ENCODE results near the gene CMSS1. TPM values are rescaled to one million over a fixed set of nuclear protein-coding genes. Genes with fewer than 3 reads are reported as not detected.

Gene CMSS1
- total and polyA plus RNA-seq, 2 of the 13 experiments (the other 11 are each of a cell fraction or from before 2014, with no cell fraction given): 6.4 to 48.7 TPM

DNA sequence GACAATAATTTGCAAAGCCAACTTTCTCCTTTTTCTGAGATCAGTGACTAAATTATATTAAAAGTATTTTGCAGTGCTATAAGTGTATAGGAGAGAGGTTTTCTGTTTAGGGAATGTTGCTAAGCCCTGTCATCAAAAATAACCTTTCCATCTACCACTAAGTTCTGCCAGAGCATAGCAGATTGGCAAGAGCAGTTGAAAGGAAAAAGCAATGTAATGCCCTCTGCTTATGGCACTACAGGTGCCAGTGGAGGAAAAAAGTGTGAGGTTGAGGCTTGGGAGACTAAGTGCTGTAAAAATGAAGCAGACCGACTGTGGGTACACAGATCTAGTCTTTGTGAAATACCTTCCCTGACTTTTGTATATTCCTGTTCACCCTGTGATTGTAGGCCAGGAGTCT is 285.1 kb downstream of the CMSS1 start (continued):
- TF ChIP-seq, protein P1, sequence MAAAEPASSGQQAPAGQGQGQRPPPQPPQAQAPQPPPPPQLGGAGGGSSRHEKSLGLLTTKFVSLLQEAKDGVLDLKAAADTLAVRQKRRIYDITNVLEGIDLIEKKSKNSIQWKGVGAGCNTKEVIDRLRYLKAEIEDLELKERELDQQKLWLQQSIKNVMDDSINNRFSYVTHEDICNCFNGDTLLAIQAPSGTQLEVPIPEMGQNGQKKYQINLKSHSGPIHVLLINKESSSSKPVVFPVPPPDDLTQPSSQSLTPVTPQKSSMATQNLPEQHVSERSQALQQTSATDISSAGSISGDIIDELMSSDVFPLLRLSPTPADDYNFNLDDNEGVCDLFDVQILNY (CRISPR knock-in tag; conservative IDR thresholded peaks at IDR 0.05): no peak
- TF ChIP-seq, protein P2, sequence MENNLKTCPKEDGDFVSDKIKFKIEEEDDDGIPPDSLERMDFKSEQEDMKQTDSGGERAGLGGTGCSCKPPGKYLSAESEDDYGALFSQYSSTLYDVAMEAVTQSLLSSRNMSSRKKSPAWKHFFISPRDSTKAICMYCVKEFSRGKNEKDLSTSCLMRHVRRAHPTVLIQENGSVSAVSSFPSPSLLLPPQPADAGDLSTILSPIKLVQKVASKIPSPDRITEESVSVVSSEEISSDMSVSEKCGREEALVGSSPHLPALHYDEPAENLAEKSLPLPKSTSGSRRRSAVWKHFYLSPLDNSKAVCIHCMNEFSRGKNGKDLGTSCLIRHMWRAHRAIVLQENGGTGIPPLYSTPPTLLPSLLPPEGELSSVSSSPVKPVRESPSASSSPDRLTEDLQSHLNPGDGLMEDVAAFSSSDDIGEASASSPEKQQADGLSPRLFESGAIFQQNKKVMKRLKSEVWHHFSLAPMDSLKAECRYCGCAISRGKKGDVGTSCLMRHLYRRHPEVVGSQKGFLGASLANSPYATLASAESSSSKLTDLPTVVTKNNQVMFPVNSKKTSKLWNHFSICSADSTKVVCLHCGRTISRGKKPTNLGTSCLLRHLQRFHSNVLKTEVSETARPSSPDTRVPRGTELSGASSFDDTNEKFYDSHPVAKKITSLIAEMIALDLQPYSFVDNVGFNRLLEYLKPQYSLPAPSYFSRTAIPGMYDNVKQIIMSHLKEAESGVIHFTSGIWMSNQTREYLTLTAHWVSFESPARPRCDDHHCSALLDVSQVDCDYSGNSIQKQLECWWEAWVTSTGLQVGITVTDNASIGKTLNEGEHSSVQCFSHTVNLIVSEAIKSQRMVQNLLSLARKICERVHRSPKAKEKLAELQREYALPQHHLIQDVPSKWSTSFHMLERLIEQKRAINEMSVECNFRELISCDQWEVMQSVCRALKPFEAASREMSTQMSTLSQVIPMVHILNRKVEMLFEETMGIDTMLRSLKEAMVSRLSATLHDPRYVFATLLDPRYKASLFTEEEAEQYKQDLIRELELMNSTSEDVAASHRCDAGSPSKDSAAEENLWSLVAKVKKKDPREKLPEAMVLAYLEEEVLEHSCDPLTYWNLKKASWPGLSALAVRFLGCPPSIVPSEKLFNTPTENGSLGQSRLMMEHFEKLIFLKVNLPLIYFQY (CRISPR knock-in tag; IDR thresholded peaks at IDR 0.05; ENCODE audit: borderline replicate concordance): no peak
- TF ChIP-seq CREM (IDR thresholded peaks at IDR 0.05) (no peak), CREM (CRISPR knock-in tag; IDR thresholded peaks at IDR 0.05) (no peak), SSRP1 (CRISPR knock-in tag; IDR thresholded peaks at IDR 0.05) (no peak), MAFF (IDR thresholded peaks at IDR 0.05; ENCODE audit: low read depth, low read length) (no peak)

DNA sequence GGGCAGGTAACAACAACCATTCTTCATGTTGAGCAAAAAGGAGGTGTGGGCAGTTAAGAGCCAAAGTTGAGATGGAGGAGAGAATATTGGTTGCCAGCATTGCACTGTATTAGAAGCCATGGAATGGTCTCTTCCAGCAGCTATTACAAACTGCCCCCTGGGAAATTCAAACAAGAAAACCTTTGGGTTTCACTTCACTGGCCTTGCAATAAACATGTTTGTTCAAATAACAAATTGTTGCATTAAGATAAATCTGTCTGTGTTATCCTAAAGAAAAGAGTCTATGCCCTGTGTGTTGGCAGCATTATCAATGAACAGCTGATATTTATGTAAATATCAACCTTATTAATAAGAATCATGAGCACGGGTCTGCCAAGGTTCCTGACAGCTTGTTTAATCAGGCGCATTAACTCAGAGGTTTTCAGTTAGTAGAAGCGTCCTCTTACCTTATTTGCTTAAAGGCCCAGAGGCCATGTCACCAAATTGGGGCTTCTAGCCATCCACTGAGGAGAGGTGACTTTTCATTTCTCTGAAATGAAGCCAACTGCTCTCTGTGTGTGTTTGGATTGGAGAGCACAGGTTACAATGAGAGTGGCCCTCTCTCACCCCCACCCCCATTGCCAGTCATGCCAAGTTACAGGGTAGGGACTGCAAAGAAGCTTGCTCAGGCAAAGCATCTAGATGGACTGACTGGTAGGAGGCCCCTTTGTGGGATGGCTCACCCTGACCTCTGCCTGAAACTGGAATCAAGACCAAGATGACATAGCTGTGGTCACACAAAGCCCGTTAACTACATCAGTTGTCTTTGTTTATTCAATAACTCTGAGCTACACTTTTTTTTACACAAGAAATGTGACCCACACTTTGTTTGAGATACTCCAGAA is 286.1 kb downstream of the CMSS1 start:
- 81% methylated on average over 4 of the region's 4 CpGs for WGBS (ENCODE audit: low lambda C conversion rate)
- H3K9me3 ChIP-seq (ENCODE audit: low read length): no peaks in the 10 kb centered on the region
- no peaks in the 10 kb centered on the region for H3K36me3 ChIP-seq (replicated peaks in 1 of 2; ENCODE audit: control insufficient read depth in 1 of 2, insufficient read depth in 2 of 2, low read length in 2 of 2)
- H4K20me1 ChIP-seq (ENCODE audit: insufficient read depth, low read length): no peaks in the 10 kb centered on the region
- no peak overlapping the region for H3K27ac ChIP-seq (ENCODE audit: extremely low read length, insufficient read depth, low read length)
- no peak overlapping the region for H3K4me3 ChIP-seq (replicated peaks in 1 of 3; ENCODE audit: insufficient read depth in 1 of 3, low read depth in 2 of 3, low read length in 3 of 3)
- no peaks in the 10 kb centered on the region for H3K27me3 ChIP-seq (ENCODE audit: control insufficient read depth in 1 of 2, insufficient read depth in 2 of 2, low read length in 2 of 2)
- H2AFZ ChIP-seq (ENCODE audit: low read length): no peak overlapping the region
- BruUV-seq (replicated peaks): no TSS peak
- ChIA-PET CTCF (ENCODE audit: low intra/inter-chr PET ratio, low total read pairs) (no interaction called here), POLR2A (interaction anchor here (1.3 kb wide), 1 partner anchor 27 kb away, joined by 8 read pairs; no protein-coding TSS in a partner anchor)
- FAIRE-seq (no peak), DNase-seq (ENCODE audit: low spot score) (peak; percentile 20), ATAC-seq (no peak; the same call in 1 of the 3 replicates)
- intact Hi-C loops (cut with micrococcal nuclease; ENCODE audit: unreplicated experiment) (no loop called here), in situ Hi-C loops (cut with HindIII; ENCODE audit: extremely low pct_ligation_motif_present, low pct_unique_long_range_greater_than_20kb) (no loop called here)
- H3K4me2 ChIP-seq (ENCODE audit: low read depth, low read length): 0 out of 2 replicates have a peak overlapping the region, but pooled peaks have one; percentile 12
- no peaks in the 10 kb centered on the region for H3K79me2 ChIP-seq (ENCODE audit: insufficient read depth, low read length)
- no peak overlapping the region for H3K9ac ChIP-seq (ENCODE audit: insufficient read depth, low read depth, low read length)
- TF ChIP-seq, protein P3, sequence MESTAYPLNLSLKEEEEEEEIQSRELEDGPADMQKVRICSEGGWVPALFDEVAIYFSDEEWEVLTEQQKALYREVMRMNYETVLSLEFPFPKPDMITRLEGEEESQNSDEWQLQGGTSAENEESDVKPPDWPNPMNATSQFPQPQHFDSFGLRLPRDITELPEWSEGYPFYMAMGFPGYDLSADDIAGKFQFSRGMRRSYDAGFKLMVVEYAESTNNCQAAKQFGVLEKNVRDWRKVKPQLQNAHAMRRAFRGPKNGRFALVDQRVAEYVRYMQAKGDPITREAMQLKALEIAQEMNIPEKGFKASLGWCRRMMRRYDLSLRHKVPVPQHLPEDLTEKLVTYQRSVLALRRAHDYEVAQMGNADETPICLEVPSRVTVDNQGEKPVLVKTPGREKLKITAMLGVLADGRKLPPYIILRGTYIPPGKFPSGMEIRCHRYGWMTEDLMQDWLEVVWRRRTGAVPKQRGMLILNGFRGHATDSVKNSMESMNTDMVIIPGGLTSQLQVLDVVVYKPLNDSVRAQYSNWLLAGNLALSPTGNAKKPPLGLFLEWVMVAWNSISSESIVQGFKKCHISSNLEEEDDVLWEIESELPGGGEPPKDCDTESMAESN (CRISPR knock-in tag; conservative IDR thresholded peaks at IDR 0.05): no peak
- 0 out of 2 replicates have a peak, but pooled peaks have one; percentile 19 for TF ChIP-seq MED1 (CRISPR knock-in tag; IDR thresholded peaks at IDR 0.05)
- 0 out of 2 replicates have a peak, but pooled peaks have one; percentile 19 for TF ChIP-seq ZNF644 (CRISPR knock-in tag; IDR thresholded peaks at IDR 0.05; ENCODE audit: low read depth)
- H3K4me1 ChIP-seq (ENCODE audit: insufficient read depth, low read length): peaks cover 82% of the 10 kb centered on the region

All from HepG2 (cell line).